Measurements from ENCODE around the gene NEO1. TPM values are rescaled to one million over a fixed set of nuclear protein-coding genes. Genes with fewer than 3 reads are reported as not detected.

The NEO1 gene
- polyA plus RNA-seq, 2 of the 4 experiments (the other 2 are of a cell fraction): 29.1 to 30.3 TPM

DNA sequence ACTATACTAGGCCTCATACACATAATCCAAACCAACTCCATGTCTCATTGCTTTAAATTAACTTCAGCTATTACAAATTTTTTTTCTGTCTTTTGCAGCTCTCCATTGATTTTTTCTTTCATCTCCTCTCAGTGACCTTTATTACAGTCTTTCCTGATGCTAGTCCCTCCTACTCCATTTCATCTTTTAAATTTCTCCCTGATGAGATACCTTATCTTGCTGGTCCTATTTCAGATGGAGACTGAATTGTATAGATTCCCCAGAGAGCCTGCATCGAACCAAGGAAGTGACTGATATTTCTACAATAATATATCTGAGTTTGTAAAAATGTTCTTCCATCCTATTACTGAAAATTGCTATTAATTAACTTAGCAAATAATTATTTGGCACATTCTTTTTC, 45.7 kb upstream of the NEO1 start:
- Histone ChIP-seq H3K9me3 (no peaks in the 10 kb centered on the region), H3K27ac (no peak overlapping the region), H3K4me1 (peaks cover 18% of the 10 kb centered on the region; the same call in 2 of the 3 replicates), H3K4me2 (no peak overlapping the region), H3K4me3 (no peak overlapping the region)
- CTCF ChIA-PET: no interaction called here
- no peak for TF ChIP-seq ZNF302 (CRISPR knock-in tag; IDR thresholded peaks at IDR 0.05)
- TF ChIP-seq, protein P1, sequence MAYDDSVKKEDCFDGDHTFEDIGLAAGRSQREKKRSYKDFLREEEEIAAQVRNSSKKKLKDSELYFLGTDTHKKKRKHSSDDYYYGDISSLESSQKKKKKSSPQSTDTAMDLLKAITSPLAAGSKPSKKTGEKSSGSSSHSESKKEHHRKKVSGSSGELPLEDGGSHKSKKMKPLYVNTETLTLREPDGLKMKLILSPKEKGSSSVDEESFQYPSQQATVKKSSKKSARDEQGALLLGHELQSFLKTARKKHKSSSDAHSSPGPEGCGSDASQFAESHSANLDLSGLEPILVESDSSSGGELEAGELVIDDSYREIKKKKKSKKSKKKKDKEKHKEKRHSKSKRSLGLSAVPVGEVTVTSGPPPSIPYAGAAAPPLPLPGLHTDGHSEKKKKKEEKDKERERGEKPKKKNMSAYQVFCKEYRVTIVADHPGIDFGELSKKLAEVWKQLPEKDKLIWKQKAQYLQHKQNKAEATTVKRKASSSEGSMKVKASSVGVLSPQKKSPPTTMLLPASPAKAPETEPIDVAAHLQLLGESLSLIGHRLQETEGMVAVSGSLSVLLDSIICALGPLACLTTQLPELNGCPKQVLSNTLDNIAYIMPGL (CRISPR knock-in tag; IDR thresholded peaks at IDR 0.05; ENCODE audit: borderline replicate concordance): no peak
- TF ChIP-seq NR3C1 (IDR thresholded peaks at IDR 0.05): no peak
- TF ChIP-seq HEYL (CRISPR knock-in tag; IDR thresholded peaks at IDR 0.05): no peak
- TF ChIP-seq RNF2 (IDR thresholded peaks at IDR 0.05; ENCODE audit: borderline replicate concordance, low read depth): no peak
- TF ChIP-seq ZC3H11A (IDR thresholded peaks at IDR 0.05): no peak
- TF ChIP-seq, protein P2, sequence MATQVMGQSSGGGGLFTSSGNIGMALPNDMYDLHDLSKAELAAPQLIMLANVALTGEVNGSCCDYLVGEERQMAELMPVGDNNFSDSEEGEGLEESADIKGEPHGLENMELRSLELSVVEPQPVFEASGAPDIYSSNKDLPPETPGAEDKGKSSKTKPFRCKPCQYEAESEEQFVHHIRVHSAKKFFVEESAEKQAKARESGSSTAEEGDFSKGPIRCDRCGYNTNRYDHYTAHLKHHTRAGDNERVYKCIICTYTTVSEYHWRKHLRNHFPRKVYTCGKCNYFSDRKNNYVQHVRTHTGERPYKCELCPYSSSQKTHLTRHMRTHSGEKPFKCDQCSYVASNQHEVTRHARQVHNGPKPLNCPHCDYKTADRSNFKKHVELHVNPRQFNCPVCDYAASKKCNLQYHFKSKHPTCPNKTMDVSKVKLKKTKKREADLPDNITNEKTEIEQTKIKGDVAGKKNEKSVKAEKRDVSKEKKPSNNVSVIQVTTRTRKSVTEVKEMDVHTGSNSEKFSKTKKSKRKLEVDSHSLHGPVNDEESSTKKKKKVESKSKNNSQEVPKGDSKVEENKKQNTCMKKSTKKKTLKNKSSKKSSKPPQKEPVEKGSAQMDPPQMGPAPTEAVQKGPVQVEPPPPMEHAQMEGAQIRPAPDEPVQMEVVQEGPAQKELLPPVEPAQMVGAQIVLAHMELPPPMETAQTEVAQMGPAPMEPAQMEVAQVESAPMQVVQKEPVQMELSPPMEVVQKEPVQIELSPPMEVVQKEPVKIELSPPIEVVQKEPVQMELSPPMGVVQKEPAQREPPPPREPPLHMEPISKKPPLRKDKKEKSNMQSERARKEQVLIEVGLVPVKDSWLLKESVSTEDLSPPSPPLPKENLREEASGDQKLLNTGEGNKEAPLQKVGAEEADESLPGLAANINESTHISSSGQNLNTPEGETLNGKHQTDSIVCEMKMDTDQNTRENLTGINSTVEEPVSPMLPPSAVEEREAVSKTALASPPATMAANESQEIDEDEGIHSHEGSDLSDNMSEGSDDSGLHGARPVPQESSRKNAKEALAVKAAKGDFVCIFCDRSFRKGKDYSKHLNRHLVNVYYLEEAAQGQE (IDR thresholded peaks at IDR 0.05): no peak
- TF ChIP-seq TFCP2L1 (CRISPR knock-in tag; IDR thresholded peaks at IDR 0.05): no peak
- TF ChIP-seq, protein P3, sequence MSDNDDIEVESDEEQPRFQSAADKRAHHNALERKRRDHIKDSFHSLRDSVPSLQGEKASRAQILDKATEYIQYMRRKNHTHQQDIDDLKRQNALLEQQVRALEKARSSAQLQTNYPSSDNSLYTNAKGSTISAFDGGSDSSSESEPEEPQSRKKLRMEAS (IDR thresholded peaks at IDR 0.05): no peak
- no peak for TF ChIP-seq FOSB (CRISPR knock-in tag; IDR thresholded peaks at IDR 0.05)
- no peak for TF ChIP-seq MAZ (IDR thresholded peaks at IDR 0.05; ENCODE audit: borderline replicate concordance, low read depth, low read length)
- no peak for TF ChIP-seq CBX8 (IDR thresholded peaks at IDR 0.05)
- no peak for TF ChIP-seq CEBPB (IDR thresholded peaks at IDR 0.05)
- no peak for TF ChIP-seq CHD2 (IDR thresholded peaks at IDR 0.05; ENCODE audit: low read length, partially characterized antibody)
- TF ChIP-seq, protein P4, sequence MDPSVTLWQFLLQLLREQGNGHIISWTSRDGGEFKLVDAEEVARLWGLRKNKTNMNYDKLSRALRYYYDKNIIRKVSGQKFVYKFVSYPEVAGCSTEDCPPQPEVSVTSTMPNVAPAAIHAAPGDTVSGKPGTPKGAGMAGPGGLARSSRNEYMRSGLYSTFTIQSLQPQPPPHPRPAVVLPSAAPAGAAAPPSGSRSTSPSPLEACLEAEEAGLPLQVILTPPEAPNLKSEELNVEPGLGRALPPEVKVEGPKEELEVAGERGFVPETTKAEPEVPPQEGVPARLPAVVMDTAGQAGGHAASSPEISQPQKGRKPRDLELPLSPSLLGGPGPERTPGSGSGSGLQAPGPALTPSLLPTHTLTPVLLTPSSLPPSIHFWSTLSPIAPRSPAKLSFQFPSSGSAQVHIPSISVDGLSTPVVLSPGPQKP (IDR thresholded peaks at IDR 0.05; ENCODE audit: low read depth, low read length): no peak
- no peak for TF ChIP-seq CHD4 (IDR thresholded peaks at IDR 0.05; ENCODE audit: borderline replicate concordance)
- TF ChIP-seq SREBF2 (IDR thresholded peaks at IDR 0.05): no peak
- TF ChIP-seq HOXB13 (CRISPR knock-in tag; IDR thresholded peaks at IDR 0.05; ENCODE audit: low read depth): no peak
- no peak for FAIRE-seq
- ATAC-seq: no peak
- no peak for DNase-seq (ENCODE audit: low read depth in 1 of 2, low spot score in 1 of 2)
- POLR2A ChIA-PET: no interaction called here
- WGBS (ENCODE audit: missing lambda C conversion rate): 41% methylated on average over 1 of the region's 1 CpG

DNA sequence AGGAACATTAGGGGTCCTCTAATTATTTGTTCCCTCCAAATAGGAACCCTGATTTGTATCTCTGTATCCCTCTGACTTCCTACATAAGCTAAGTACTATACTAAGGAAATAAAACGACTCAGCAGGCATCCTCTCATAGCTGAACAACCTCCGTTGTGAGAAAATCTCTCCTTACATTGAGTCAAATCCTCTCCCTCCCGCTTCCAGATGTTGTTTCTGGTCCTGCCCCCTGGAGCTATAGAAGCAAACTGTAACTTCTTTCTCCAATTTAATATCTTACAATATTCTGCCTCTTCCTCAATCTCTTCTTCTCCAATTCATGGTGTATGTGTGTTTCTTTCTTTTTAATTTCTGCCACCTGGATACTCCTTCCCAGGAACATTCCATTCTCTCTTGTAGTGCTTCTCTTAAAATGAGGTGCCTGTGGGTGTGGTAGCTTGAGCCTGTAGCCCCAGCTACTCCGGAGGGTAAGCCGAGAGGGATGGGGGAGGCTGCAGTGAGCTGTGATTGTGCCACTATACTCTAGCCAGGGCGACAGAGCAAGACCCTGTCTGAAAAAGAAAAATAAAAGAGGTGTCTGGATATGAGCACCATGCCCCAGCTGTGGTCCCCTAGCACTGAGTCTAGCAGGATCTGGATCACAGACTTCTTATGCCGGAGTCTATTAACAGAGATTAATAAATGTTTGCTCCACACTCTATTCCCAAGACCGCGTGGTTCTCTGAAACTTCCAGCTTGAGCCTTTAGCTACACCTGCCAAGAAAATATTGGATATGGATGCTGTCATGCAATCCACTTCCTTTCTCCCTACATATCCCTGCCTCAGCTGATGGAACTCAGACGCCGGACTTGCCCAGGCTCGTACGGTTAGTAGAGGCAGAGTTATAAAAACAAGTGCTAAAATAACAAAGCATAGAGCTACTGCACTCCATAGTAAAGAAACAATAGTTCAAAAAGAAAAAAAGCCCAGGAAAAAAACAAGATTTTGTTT, 42.9 kb upstream of the NEO1 start:
- ATAC-seq: no peak
- no peak overlapping the region for H3K27ac ChIP-seq
- POLR2A ChIA-PET: interaction anchor here (0.6 kb wide), 1 partner anchor 17 kb away, joined by 8 read pairs; no protein-coding TSS in a partner anchor
- CTCF ChIA-PET: interaction anchor here (0.6 kb wide), 1 partner anchor 704 kb away, joined by 3 read pairs; no protein-coding TSS in a partner anchor
- H3K4me3 ChIP-seq: no peak overlapping the region
- peaks cover 18% of the 10 kb centered on the region; the same call in 2 of the 3 replicates for H3K4me1 ChIP-seq
- 76% methylated on average over 13 of the region's 13 CpGs for WGBS (ENCODE audit: missing lambda C conversion rate)
- peak overlapping the region; percentile 35 for H3K4me2 ChIP-seq
- no peak for FAIRE-seq
- H3K9me3 ChIP-seq: no peaks in the 10 kb centered on the region
- DNase-seq (ENCODE audit: low read depth in 1 of 2, low spot score in 1 of 2): no peak
- TF ChIP-seq ZFP36 (IDR thresholded peaks at IDR 0.05; ENCODE audit: borderline replicate concordance, partially characterized antibody) (no peak), EHF (CRISPR knock-in tag; IDR thresholded peaks at IDR 0.05) (no peak), HEYL (CRISPR knock-in tag; IDR thresholded peaks at IDR 0.05) (no peak), NPAS2 (CRISPR knock-in tag; IDR thresholded peaks at IDR 0.05; ENCODE audit: borderline replicate concordance) (no peak), CEBPB (IDR thresholded peaks at IDR 0.05) (no peak), NR3C1 (IDR thresholded peaks at IDR 0.05) (no peak), MYC (IDR thresholded peaks at IDR 0.05; ENCODE audit: borderline replicate concordance, low read length) (no peak), RFX5 (IDR thresholded peaks at IDR 0.05) (no peak), KDM1A (IDR thresholded peaks at IDR 0.05; ENCODE audit: low read depth) (no peak), HOXB5 (CRISPR knock-in tag; IDR thresholded peaks at IDR 0.05) (no peak), RNF2 (IDR thresholded peaks at IDR 0.05; ENCODE audit: borderline replicate concordance, low read depth) (no peak), RARB (CRISPR knock-in tag; IDR thresholded peaks at IDR 0.05) (no peak), ZC3H11A (IDR thresholded peaks at IDR 0.05) (no peak), ZSCAN20 (CRISPR knock-in tag; IDR thresholded peaks at IDR 0.05) (no peak), POLR2A (IDR thresholded peaks at IDR 0.05; ENCODE audit: low read length) (no peak)
- TF ChIP-seq, protein P5, sequence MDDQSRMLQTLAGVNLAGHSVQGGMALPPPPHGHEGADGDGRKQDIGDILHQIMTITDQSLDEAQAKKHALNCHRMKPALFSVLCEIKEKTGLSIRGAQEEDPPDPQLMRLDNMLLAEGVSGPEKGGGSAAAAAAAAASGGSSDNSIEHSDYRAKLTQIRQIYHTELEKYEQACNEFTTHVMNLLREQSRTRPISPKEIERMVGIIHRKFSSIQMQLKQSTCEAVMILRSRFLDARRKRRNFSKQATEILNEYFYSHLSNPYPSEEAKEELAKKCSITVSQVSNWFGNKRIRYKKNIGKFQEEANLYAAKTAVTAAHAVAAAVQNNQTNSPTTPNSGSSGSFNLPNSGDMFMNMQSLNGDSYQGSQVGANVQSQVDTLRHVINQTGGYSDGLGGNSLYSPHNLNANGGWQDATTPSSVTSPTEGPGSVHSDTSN (IDR thresholded peaks at IDR 0.05): no peak
